ENCODE measurements around the gene RINT1.

The RINT1 gene

GRCh38 chr7:105612806-105613205, 80.8 kb downstream of the RINT1 start:
- Histone ChIP-seq H3K27ac (no peak overlapping the region), H3K9me3 (ENCODE audit: severe bottlenecking) (no peaks in the 10 kb centered on the region), H3K27me3 (ENCODE audit: insufficient read depth, low read depth, severe bottlenecking) (no peaks in the 10 kb centered on the region), H3K36me3 (no peaks in the 10 kb centered on the region), H3K4me3 (ENCODE audit: low read depth, low read length) (no peak overlapping the region)
- no peak for TF ChIP-seq CTCF (IDR thresholded peaks at IDR 0.05; ENCODE audit: low read depth, low read length)
- DNase-seq: no peak

- no peaks in the 10 kb centered on the region; the same call in 1 of the 2 replicates for H3K36me3 ChIP-seq
- no peak overlapping the region for H3K4me3 ChIP-seq (ENCODE audit: low read depth, low read length)
- TF ChIP-seq CTCF (IDR thresholded peaks at IDR 0.05; ENCODE audit: low read depth, low read length): no peak
- no peaks in the 10 kb centered on the region for H3K27me3 ChIP-seq (ENCODE audit: insufficient read depth, low read depth, severe bottlenecking)
- no peaks in the 10 kb centered on the region for H3K9me3 ChIP-seq (ENCODE audit: severe bottlenecking)
- DNase-seq: no peak
- H3K27ac ChIP-seq: no peak overlapping the region
These were observed 81.8 kb downstream of the RINT1 start for GRCh38 chr7:105613611-105614330.

GRCh38 chr7:105614341-105614840, 82.4 kb downstream of the RINT1 start:
- H3K27me3 ChIP-seq (ENCODE audit: insufficient read depth, low read depth, severe bottlenecking): no peaks in the 10 kb centered on the region
- H3K36me3 ChIP-seq: no peaks in the 10 kb centered on the region; the same call in 1 of the 2 replicates
- TF ChIP-seq CTCF (IDR thresholded peaks at IDR 0.05; ENCODE audit: low read depth, low read length): no peak
- DNase-seq: no peak
- no peak overlapping the region for H3K27ac ChIP-seq
- no peak overlapping the region for H3K4me3 ChIP-seq (ENCODE audit: low read depth, low read length)
- H3K9me3 ChIP-seq (ENCODE audit: severe bottlenecking): no peaks in the 10 kb centered on the region
